MM.1S (cell line): ENCODE measurements around the gene RPS29.

Experiments used
- DNase-seq: peaks from one replicate; pipeline ENCODE4 v3.0.0-alpha.2; 2015
- H2AFZ ChIP-seq: fragments of 300-600 bp; sonication (generic); 2 replicates; pipeline ENCODE4 v1.6.0; 2016; ENCODE audit warnings: antibody characterized with exemption, low read length
- H3F3A ChIP-seq: fragments of 300-600 bp; sonication (generic); 2 replicates; pipeline ENCODE4 v1.6.1; 2016; ENCODE audit warnings: mild to moderate bottlenecking, antibody characterized with exemption, low read length, moderate library complexity, mixed read lengths; ENCODE audit not compliant: insufficient read depth
- H3K27ac ChIP-seq: fragments of 300-600 bp; sonication (generic); 2 replicates; pipeline ENCODE4 v1.5.1; 2016; ENCODE audit warnings: mild to moderate bottlenecking, low read length
- H3K27me3 ChIP-seq: fragments of 300-600 bp; sonication (generic); replicated peaks from 2 replicates; pipeline ENCODE4 v1.6.0; 2016; ENCODE audit warnings: low read length; ENCODE audit not compliant: insufficient read depth
- H3K36me3 ChIP-seq: fragments of 300-600 bp; sonication (generic); replicated peaks from 2 replicates; pipeline ENCODE4 v1.6.1; 2016; ENCODE audit warnings: mild to moderate bottlenecking, low read length, mixed read lengths; ENCODE audit not compliant: insufficient read depth
- H3K4me1 ChIP-seq: fragments of 300-600 bp; sonication (generic); 2 replicates; pipeline ENCODE4 v1.6.1; 2016; ENCODE audit warnings: low read length, mixed read lengths
- H3K4me2 ChIP-seq: fragments of 300-600 bp; sonication (generic); 2 replicates; pipeline ENCODE4 v1.6.0; 2016; ENCODE audit warnings: low read depth, low read length
- H3K4me3 ChIP-seq: fragments of 300-600 bp; sonication (generic); 2 replicates; pipeline ENCODE4 v1.5.1; 2016; ENCODE audit warnings: low read length, mixed read lengths
- H3K79me2 ChIP-seq: fragments of 300-600 bp; sonication (generic); 2 replicates; pipeline ENCODE4 v1.6.1; 2016; ENCODE audit warnings: mixed run types, low read length, mixed read lengths
- H3K9ac ChIP-seq: fragments of 300-600 bp; sonication (generic); 2 replicates; pipeline ENCODE4 v1.6.1; 2016; ENCODE audit warnings: low read length, mixed read lengths
- H3K9me2 ChIP-seq: fragments of 300-600 bp; sonication (generic); replicated peaks from 2 replicates; pipeline ENCODE4 v1.6.1; 2016; ENCODE audit warnings: mild to moderate bottlenecking, low read length, mixed read lengths; ENCODE audit not compliant: insufficient read depth
- H3K9me3 ChIP-seq: fragments of 300-600 bp; sonication (generic); replicated peaks from 2 replicates; pipeline ENCODE4 v1.6.1; 2016; ENCODE audit warnings: mild to moderate bottlenecking, low read length, mixed read lengths; ENCODE audit not compliant: insufficient read depth
- H4K20me1 ChIP-seq: fragments of 300-600 bp; sonication (generic); 2 replicates; pipeline ENCODE4 v1.6.1; 2016; ENCODE audit warnings: mild to moderate bottlenecking, low read length, moderate library complexity, mixed read lengths; ENCODE audit not compliant: insufficient read depth
- CTCF ChIP-seq: fragments of 300-600 bp; sonication (generic); IDR thresholded peaks from 2 replicates; pipeline ENCODE4 v1.5.1; 2016; ENCODE audit warnings: antibody characterized with exemption, low read length, mixed read lengths
- EZH2 ChIP-seq: fragments of 300-600 bp; sonication (generic); optimal IDR thresholded peaks from 2 replicates; pipeline ENCODE3; 2017; ENCODE audit warnings: low read depth, mild to moderate bottlenecking, antibody characterized with exemption, low read length, mixed read lengths
- EZH2phosphoT487 ChIP-seq: fragments of 300-600 bp; sonication (generic); IDR thresholded peaks from 2 replicates; pipeline ENCODE4 v1.6.1; 2018; ENCODE audit warnings: antibody characterized with exemption, low read length

The RPS29 gene

GRCh38 chr14:49598485-49599300 is 12.5 kb upstream of the RPS29 start, which contains the start of gene LRR1:
Gene LRR1 (plus strand): TSS chr14:49598940. CDS start chr14:49599021, 81 bp downstream.
- H3K79me2 ChIP-seq: peaks cover 23% of the 10 kb centered on the region
- H4K20me1 ChIP-seq: no peaks in the 10 kb centered on the region
- no peak for TF ChIP-seq CTCF
- no peak for TF ChIP-seq EZH2
- no peak for TF ChIP-seq EZH2phosphoT487
- H3K27me3 ChIP-seq: no peaks in the 10 kb centered on the region
- H3K36me3 ChIP-seq: no peaks in the 10 kb centered on the region
- peak; percentile 67 for DNase-seq
- H3K9me3 ChIP-seq: no peaks in the 10 kb centered on the region
- H2AFZ ChIP-seq: peak within 1 kb of the TSS; percentile 67
- peak within 1 kb of the TSS; percentile 99 for H3K27ac ChIP-seq
- H3K4me2 ChIP-seq: peak within 1 kb of the TSS; percentile 55
- H3K9me2 ChIP-seq: no peaks in the 10 kb centered on the region
- peak within 1 kb of the TSS; percentile 86 for H3K4me3 ChIP-seq
- peaks cover 8% of the 10 kb centered on the region; the same call in 1 of the 2 replicates for H3F3A ChIP-seq
- no peaks in the 10 kb centered on the region for H3K4me1 ChIP-seq
- peak within 1 kb of the TSS; percentile 97 for H3K9ac ChIP-seq

- H2AFZ ChIP-seq: peak overlapping the region; percentile 67
- H3K36me3 ChIP-seq: no peaks in the 10 kb centered on the region
- peak overlapping the region; percentile 55 for H3K4me2 ChIP-seq
- H4K20me1 ChIP-seq: no peaks in the 10 kb centered on the region
- H3K27ac ChIP-seq: peak overlapping the region; percentile 99
- no peaks in the 10 kb centered on the region for H3K9me3 ChIP-seq
- H3F3A ChIP-seq: peaks cover 8% of the 10 kb centered on the region; the same call in 1 of the 2 replicates
- peak overlapping the region; percentile 97 for H3K9ac ChIP-seq
- no peak for DNase-seq
- peak overlapping the region; percentile 86 for H3K4me3 ChIP-seq
- no peaks in the 10 kb centered on the region for H3K27me3 ChIP-seq
- TF ChIP-seq CTCF: no peak
- no peak for TF ChIP-seq EZH2phosphoT487
- no peak for TF ChIP-seq EZH2
- no peaks in the 10 kb centered on the region for H3K4me1 ChIP-seq
- H3K79me2 ChIP-seq: peaks cover 23% of the 10 kb centered on the region
- H3K9me2 ChIP-seq: no peaks in the 10 kb centered on the region
These were observed 12.0 kb upstream of the RPS29 start for GRCh38 chr14:49598189-49598484.

GRCh38 chr14:49594347-49595091 is 8.3 kb upstream of the RPS29 start:
- H3K4me2 ChIP-seq: no peak overlapping the region
- no peaks in the 10 kb centered on the region for H3K9me2 ChIP-seq
- TF ChIP-seq EZH2 (no peak), CTCF (no peak), EZH2phosphoT487 (no peak)
- H3K27me3 ChIP-seq: no peaks in the 10 kb centered on the region
- H4K20me1 ChIP-seq: no peaks in the 10 kb centered on the region
- H3K9ac ChIP-seq: no peak overlapping the region
- no peaks in the 10 kb centered on the region for H3K4me1 ChIP-seq
- no peak overlapping the region for H3K4me3 ChIP-seq
- H3K9me3 ChIP-seq: no peaks in the 10 kb centered on the region
- H2AFZ ChIP-seq: no peak overlapping the region
- no peak overlapping the region for H3K27ac ChIP-seq
- DNase-seq: no peak
- peaks cover 8% of the 10 kb centered on the region; the same call in 1 of the 2 replicates for H3F3A ChIP-seq
- peaks cover 7% of the 10 kb centered on the region for H3K79me2 ChIP-seq
- H3K36me3 ChIP-seq: no peaks in the 10 kb centered on the region
